Stimulated activated naive CD4-positive, alpha-beta T cell (primary cell): ENCODE results near the gene PLD5.
"Not testable (repeated sequence)": the region's sequence is repeated elsewhere in the genome, so short reads cannot be mapped to it uniquely, and the experiment has no call there.

Experiments
- DNase-seq, 6 experiments: peaks; one replicate each; lab custom pipeline; 2025; lab: John Stamatoyannopoulos, UW

PLD5 gene

DNA sequence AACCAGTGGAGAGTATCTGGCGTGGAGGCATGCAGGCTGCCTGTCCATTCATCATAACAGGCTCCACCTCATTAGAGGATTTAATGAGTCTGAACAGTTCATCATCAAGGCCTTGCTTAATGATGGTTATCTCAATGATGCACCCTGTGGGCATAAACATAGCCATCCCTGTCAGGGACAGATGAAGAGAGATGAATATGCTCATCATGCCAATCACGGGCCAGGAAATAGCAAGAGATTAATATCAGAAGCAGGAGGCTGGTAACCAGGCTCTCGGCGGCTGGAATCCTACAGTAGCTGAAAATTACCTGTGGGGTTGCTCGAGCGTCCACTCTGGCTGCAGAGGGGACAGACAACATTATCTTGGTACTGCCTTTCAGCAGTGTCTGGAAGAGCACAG lies 247.7 kb downstream of the PLD5 start:
- DNase-seq, result not testable (repeated sequence)

DNA sequence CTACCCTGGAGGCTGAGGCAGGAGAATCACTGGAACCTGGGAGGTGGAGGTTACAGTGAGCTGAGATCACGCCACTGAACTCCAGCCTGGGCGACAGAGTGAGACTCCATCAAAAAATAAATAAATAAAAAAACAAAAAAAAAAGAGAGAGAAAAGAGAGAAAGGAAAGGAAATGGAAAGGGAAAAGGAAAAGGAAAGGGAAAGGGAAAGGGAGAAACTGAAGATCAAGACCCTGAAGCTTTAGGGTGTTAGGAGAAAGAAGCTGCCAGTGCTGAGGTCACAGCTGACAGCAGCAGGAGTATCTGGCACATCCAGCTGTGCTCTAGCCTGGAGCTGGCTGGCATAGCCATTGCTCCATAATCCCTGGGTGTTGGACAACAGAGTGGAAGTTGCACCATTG lies 257.5 kb downstream of the PLD5 start:
- not testable (repeated sequence) for DNase-seq

DNA sequence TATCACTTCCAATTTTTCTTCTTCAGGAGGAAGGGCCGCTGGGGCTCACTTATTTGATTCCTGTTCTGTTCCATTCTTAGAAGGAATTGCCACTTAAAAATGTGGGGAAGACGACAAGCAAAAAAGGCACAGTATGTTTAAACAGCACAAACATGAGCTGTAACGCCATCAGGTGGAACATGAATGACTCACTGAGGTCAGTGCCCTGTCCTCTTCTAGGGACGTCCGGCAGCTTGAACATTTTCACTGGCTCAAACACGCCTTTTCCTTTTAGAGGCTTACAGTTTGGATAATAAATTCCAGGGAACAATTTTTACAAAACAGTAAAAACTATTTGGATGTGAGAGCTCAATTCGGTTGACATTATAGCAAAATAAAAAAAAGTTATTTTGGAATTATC lies 260.1 kb downstream of the PLD5 start:
- DNase-seq, result not testable (repeated sequence)

DNA sequence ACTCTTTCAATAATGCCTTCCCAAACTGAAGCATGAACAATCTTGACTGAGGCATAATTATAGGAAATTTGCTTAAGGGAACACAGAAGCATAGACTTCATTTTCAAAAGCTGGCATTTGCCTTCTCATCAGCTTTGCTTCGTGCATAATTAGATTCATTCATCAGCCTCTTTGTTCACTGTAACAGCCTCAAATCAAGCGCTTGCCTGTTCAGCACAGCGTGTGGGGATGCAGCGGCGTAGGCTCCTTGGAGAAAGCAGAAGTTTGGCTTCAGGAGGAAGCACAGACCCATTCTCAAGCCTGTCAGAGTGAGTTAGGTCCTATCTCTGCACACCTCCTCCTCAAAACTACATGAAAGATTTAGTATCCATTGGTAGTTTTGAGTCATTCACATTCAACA lies 279.2 kb downstream of the PLD5 start:
- DNase-seq, result no peak

DNA sequence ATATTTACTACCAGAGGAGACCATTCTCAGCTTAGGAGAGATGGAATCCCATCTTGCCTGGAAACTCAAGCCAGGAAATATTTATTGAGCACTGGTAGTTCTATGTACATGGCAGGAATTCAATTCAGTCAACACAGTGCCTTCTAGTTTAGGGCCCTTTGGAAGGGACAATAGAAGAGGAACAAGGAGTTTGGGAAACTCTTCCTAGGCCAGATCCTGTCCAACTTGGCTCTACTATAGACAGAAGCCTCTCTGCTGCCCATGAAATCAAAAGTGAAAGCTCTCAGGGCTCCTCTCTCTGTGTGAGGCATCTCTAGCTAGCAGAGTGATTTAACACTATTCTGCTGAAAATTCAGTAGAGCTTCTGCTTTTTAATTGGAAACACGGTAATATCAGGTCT lies 281.0 kb downstream of the PLD5 start:
- DNase-seq, result no peak

DNA sequence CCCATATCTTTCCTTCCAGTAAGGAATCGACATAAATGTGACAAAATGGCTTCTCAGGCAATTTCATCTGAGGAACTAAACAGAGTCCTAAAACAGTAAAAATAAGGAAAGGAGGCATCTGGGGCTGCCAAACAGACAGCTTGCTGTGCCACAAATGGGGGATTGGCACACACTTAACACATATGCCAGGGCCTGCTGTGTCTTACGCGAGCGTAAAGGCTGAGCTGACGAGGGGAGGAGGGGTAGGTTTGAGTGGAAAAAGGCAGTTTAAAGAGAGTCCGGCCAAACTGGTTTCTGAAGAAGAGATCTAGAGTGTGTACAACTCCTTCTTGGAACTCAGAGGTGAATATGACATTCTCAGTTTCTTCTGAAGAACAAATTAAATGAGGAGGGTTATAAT lies 281.5 kb downstream of the PLD5 start:
- no peak for DNase-seq

DNA sequence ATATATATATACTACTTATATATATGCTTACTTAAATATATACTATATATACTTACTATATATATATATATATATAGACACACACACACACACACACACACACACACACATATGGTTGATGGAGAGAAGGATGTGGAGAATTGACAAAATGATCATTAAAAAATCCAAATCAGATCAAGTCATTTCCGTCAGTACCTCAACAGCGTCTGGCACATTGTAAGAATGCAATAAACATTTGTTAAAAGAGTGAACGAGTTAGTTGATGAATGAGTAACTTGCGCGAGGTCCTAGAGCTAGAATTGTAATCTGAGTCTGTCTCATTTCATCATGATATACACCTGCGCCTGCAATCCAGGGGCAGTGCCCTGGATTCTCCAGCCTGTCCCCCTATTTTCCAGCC lies 282.6 kb downstream of the PLD5 start:
- DNase-seq, result no peak

DNA sequence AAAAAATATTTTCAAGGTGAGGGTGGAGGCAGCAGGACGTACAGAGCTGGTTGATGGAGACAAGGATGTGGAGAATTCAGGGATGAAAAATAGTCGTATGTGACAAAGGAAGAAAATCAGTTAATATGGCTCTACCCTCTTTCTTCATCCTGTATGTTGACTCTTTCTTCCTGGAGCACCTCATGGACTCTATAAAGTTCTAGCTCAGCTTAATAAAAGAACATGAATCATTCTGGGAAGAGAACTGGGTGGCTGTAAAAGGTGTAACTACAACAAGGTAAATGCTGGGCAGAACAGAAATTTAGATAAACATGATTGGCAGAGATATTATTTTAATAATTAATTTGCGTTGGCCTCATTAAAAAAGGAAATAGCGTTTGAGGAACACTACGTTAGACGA lies 283.8 kb downstream of the PLD5 start:
- no peak for DNase-seq

DNA sequence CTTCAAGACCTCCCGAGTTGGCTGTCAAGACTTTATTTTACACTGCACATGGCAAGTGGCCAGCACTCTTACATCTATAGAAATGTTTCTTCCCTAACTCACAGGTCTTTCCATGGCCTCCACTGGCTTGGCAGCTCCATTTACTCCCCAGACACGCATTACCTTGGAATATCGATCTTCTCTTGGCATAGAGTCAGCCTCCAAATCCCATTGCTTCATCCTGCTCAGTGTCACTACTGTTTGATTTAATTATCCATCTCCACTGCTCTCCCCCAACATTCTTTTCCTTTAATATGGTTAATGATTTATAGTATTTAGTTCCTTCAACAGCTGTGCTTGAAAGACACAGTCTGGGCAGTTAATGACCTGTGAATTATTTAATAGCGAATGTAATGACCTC lies 284.4 kb downstream of the PLD5 start:
- no peak for DNase-seq

DNA sequence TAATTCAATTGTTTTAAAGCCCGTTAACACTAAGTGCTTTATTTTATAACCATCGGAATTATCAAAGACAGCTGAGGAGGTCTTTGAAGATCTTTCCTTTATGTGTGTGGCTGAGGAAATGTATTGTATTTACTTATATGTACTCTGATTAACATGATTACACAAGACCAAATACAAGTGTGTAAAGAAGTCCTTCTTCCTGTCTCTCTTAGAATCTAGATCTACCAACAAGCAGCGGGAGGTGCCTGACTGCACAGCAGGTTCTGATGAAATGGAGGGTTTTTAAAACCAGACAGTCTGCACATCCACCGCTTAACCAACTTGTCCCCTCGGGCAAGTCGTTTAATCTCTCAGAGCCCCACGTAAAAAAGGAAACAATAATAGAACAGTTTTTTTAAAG lies 285.1 kb downstream of the PLD5 start:
- DNase-seq, result no peak

DNA sequence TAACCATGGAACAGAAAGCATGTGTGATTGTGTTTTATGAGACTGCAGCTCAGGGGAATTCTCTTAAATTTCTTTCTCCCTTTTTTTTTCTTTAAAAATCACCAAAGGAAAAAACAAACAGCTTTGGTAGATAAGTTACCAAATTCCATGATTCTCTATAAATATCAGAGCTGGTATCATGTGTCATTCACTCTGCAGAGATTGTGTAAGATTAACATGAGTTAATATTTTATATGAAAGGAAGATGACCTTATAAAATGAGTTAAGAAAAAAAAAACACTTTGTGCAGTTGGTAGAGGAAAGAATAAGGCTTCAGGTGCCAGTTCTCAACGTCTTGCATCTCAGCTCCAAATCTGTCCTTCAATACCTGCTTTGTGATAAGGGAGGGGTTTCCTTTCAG lies 287.4 kb downstream of the PLD5 start:
- DNase-seq, result no peak

DNA sequence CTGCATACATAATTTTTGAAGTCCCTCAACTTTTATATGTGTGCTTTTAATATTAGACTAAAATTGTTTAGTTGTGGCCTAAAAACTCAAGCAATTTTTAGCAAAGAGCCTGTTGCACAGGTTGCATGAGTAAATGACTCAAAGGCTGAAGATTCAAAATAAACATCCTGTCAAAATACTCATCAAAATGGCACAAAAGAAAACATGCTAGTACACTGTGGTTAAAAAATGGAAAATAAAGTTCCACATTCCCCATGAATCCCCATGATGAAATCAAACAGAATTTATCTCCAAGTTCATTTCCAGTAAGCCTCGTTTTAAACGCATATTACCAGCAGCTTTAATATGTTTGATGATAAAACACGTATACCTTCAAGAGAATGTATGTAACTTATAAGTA lies 295.5 kb downstream of the PLD5 start:
- no peak for DNase-seq

DNA sequence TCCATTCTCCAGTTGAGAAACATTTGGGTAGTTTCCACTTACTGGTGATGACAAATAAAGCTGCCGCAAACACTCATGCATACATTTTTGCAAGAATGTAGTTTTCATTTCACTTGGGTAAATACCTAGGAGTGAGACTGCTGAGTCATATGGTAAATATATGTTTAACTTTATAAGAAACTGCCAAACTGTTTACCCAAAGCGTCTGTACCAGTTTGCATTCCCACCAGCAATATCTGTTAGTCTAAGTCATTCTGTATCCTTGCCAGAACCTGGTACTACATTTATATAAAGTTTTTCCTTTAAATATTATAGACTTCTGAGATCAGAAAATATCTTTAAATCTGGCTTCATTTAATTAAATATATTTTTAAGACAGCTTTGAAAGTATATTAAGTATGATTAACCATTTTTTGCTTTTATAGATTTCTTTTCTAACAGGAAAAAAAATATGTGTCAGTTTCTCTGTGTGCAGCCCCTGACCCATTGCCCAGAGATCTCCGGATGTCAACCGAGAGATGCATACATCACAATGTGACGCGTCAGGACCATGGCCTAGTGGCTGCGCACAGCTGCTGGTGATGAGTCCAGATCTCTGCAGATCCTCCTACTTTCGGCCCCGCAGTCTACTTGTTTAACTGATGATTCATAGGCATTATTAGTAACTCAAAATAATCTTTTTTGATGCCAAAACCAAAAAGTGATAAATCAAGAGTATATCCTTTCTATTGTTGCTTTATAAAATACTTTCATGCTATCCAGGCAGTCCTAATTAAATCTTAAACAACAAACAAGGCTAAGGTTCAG lies 298.5 kb downstream of the PLD5 start:
- no peak for DNase-seq

DNA sequence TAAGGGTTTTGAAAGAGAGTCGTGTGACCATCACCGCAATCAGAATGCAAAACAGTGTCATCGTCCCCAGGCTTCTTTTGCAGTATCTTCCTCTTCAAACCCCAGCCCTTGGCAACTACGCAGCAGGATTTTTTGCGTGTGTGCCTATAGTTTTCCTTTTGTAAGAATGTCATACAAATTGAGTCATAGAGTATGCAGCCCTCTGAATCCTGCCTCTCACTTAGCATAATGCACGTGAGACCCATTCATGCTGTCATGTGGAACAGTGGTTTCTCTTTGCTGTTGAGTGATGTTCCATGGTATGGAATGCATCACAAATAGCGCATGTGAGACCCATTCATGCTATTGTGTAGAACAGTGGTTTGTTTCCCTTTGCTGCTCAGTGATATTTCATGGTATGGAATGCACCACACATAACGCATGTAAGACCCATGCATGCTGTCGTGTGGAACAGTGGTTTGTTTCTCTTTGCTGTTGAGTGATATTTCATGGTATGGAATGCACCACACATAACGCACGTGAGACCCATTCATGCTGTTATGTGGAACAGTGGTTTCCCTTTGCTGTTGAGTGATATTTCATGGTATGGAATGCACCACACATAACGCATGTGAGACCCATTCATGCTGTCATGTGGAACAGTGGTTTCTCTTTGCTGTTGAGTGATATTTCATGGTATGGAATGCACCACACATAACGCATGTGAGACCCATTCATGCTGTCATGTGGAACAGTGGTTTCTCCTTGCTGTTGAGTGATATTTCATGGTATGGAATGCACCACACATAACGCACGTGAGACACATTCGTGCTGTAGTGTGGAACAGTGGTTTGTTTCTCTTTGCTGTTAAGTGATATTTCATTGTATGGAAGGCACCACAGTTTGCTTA lies 299.4 kb downstream of the PLD5 start:
- not testable (repeated sequence) for DNase-seq

DNA sequence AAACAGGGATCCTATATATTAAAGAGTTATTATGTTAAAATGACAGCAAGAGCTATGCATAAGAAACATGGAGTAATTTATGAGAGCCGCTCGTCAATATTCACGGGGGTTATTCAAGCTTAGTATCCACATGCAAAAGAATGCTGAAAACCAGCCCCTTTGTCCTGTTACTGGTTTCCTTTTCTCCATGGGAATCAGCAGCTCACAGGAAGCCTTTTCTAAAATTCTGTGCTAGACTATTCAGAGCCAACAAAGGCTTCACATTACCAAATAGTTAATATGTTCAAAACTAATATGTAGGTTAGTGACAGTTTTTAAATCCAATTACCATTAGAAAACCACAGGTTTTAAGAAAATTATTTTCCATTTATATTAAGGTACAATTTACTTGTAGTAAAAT lies 300.0 kb downstream of the PLD5 start:
- no peak for DNase-seq

DNA sequence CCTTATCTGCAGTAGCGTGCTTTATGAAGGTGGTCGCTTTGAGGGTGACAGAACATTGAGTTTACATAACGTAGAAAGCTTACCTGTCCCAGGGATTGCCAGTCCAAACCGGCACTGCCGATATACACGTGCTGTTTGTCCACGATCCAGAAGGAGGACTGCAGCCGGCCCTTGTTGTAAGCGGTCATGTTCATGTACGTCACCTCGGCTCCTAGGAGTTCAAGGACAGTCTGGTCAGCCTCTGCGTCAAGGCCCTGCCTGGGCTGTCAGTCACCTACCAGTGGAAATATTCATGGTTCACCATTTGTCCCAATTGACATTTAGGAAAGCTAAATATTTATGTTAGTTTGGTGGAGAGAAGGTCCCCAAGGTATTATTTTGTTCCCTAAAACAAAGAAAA lies 304.6 kb downstream of the PLD5 start:
- DNase-seq, result no peak

DNA sequence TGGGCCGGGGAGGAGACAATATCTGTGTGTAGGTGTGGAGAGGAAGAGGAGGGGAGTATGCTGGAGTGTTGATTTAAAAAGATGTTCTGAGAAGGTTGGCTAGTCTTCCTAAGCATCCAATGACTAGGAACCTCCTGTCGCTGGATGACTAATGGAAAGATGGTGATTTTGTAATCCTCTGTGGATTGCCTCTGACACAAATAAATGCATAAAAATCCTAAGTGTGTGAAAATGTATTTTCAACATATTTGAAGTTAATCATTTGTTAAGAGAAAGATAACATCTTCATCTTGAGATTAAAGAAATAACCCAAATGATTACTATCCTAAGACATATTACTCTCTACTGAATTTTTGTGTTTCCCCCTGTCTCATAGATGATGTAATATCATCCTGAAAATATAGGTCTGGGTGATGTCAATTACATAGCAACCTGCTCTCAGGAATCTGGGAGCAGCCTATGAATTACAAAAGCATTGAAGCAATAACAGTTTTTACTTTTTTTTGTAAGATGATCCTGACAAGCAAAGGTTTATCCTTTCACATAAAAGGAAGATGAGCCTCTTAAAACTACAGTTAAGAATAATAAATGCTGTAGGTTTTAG lies 305.1 kb downstream of the PLD5 start:
- no peak for DNase-seq

DNA sequence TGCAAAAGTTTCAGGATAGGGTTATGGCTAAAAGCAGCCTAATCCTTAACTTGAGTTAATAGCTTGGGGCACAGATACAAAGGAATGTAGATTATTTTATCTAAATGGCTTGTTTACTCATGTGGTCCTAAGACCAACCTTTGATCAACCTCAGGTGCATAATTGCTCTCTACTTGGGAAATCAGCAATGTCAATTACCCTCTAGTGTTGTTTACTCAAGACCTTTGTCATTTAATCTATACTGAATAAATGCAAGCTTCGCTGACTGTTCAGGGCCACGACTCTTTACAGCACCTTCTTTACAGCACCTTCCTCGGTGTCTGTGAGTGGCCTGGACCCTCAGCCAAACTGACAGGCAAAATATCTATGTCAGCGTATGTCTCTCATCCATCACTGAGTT lies 308.1 kb downstream of the PLD5 start:
- DNase-seq, result no peak

DNA sequence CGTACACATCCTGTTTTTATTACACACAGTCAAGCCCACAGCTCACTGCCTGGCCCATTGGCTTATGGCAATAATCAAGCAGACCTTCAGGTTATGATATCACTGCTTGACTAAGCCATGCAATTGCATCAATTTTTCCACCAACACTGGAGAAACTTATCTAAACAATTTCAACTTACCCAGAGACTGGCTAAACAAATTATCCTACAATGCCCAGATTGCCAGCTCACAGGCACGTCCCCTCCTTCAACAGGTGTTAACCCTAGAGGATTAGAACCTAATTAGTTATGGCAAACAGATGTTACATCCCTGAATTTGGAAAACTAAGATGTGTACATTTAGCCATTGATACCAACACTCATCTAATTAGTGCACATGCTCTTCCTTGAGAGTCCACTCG lies 310.0 kb downstream of the PLD5 start:
- not testable (repeated sequence) for DNase-seq

DNA sequence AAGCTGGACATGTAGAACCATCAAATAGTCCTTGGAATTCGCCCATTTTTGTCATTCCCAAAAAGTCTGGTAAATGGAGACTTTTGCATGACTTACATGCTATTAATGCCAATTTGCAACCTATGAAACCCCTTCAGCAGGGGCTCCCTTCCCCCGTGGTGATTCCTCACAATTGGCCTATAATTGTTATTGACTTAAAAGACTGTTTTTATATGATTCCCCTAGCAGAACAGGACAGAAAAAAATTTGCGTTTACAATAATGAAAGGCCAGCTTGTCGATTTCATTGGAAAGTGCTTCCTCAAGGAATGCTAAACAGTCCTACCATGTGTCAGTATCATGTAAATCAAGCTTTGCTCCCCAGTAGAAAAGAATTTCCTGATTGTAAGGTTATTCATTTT lies 311.5 kb downstream of the PLD5 start:
- DNase-seq, result not testable (repeated sequence)

DNA sequence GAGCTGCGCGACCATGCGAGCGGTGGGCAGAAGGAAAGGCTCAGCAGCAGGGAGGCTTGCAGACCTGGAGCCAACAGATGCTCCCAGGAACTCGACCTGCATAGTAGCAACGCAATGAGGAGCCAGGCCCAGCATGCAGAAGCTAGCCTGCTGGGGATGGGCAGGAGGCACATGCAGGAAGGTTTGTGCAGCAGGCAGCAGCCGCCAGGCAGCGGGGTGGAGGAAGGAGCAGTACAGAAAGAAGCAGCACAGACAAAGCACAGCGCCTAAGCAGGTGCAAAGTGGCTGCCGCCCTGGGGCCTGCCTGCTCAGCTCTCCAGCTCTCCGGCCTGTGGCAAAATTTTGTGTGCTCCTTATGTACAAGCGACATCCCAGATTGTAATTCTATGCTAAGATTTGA lies 312.1 kb downstream of the PLD5 start:
- DNase-seq, result no peak

DNA sequence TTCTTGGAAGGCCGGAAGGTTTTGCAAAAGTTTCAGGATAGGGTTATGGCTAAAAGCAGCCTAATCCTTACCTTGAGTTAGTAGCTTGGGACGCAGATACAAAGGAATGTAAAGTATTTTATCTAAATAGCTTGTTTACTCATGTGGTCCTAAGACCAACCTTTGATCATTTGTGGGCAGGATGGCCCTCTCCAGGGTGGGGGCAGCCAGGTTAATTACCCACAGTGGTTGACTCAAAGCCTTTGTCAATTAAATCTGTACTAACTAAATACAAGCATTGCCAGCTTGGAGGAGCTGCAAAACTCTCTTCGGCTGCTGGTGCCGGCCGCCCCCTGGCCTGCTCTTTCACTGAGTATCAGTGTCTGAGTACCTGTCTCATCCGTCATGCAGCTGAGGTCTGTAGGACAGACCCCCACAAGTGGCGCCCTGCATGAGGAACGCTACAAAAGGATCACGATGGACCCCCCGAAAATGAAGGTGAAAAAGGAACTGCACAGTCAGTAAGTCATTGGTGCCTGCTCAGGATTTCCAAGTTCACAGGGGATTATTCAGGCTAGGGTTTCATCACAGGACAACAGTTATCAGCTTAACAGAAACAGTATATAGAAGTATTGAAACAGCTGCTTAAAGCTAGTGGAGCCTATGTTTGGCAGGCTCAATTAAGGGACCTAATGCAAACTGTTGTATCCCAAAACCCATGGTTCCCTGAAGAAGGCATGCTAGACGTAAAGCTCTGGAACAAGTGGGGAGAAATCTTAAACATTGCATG lies 313.1 kb downstream of the PLD5 start:
- no peak for DNase-seq
